Measurements from ENCODE around the gene OR6B3.

DNA sequence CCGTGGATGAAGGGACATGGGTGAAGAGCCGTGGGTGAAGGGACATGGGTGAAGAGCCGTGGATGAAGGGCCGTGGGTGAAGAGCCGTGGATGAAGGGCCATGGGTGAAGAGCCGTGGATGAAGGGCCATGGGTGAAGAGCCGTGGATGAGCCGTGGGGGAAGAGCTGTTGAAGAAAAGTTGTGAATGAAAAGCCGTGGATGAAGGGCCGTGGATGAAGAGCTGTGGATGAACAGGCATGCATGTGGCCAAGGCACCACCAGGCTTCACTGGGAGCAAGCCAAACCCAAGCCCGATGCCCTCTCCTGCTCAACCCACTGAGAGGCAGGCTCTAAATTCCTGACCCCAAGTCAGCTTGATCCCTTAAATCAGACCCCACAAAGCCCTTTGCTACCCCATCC is 10.6 kb downstream of the OR6B3 start:
- TF ChIP-seq, protein P1, sequence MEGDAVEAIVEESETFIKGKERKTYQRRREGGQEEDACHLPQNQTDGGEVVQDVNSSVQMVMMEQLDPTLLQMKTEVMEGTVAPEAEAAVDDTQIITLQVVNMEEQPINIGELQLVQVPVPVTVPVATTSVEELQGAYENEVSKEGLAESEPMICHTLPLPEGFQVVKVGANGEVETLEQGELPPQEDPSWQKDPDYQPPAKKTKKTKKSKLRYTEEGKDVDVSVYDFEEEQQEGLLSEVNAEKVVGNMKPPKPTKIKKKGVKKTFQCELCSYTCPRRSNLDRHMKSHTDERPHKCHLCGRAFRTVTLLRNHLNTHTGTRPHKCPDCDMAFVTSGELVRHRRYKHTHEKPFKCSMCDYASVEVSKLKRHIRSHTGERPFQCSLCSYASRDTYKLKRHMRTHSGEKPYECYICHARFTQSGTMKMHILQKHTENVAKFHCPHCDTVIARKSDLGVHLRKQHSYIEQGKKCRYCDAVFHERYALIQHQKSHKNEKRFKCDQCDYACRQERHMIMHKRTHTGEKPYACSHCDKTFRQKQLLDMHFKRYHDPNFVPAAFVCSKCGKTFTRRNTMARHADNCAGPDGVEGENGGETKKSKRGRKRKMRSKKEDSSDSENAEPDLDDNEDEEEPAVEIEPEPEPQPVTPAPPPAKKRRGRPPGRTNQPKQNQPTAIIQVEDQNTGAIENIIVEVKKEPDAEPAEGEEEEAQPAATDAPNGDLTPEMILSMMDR (conservative IDR thresholded peaks at IDR 0.05; ENCODE audit: low read depth, low read length) = no peak
- no peak for TF ChIP-seq EZH2 (IDR thresholded peaks at IDR 0.05; ENCODE audit: borderline replicate concordance, low read depth, low read length, poor library complexity, severe bottlenecking)
